ENCODE results near the gene GDF2.

Gene GDF2

GRCh38 chr10:47333532-47333931, 11.3 kb downstream of the GDF2 start:
- no peak for DNase-seq (ENCODE audit: low spot score)

- DNase-seq (ENCODE audit: low spot score) = no peak
Observed at GRCh38 chr10:47334466-47335295, 12.4 kb downstream of the GDF2 start.

GRCh38 chr10:47335906-47336305, 13.7 kb downstream of the GDF2 start:
- DNase-seq (ENCODE audit: low spot score) = no peak

- no peak for DNase-seq (ENCODE audit: low spot score)
Observed at GRCh38 chr10:47336387-47337134, 14.3 kb downstream of the GDF2 start.

- no peak for DNase-seq (ENCODE audit: low spot score)
Observed at GRCh38 chr10:47337310-47337709, 15.1 kb downstream of the GDF2 start.

GRCh38 chr10:47339186-47339735, 17.0 kb downstream of the GDF2 start:
- no peak for DNase-seq (ENCODE audit: low spot score)

- DNase-seq (ENCODE audit: low spot score) = no peak
Observed at GRCh38 chr10:47339759-47340607, 17.7 kb downstream of the GDF2 start.

- DNase-seq (ENCODE audit: low spot score) = peak; percentile 83
Observed at GRCh38 chr10:47340608-47341170, 18.4 kb downstream of the GDF2 start.

- no peak for DNase-seq (ENCODE audit: low spot score)
Observed at GRCh38 chr10:47344996-47345870, 23.0 kb downstream of the GDF2 start.

- DNase-seq (ENCODE audit: low spot score) = no peak
Observed at GRCh38 chr10:47346581-47347302, 24.5 kb downstream of the GDF2 start.

- DNase-seq (ENCODE audit: low spot score) = no peak
Observed at GRCh38 chr10:47347303-47347675, 25.0 kb downstream of the GDF2 start.

GRCh38 chr10:47348138-47348651, 25.9 kb downstream of the GDF2 start, which contains the start of gene RBP3:
Gene RBP3, plus strand, starts transcription at chr10:47348363. Its CDS starts 122 bp downstream, at chr10:47348485.
- no peak for DNase-seq (ENCODE audit: low spot score)

GRCh38 chr10:47348661-47349470, 26.6 kb downstream of the GDF2 start:
- DNase-seq (ENCODE audit: low spot score) = no peak

- DNase-seq (ENCODE audit: low spot score) = no peak
Observed at GRCh38 chr10:47349516-47349915, 27.3 kb downstream of the GDF2 start.

GRCh38 chr10:47349941-47350371, 27.7 kb downstream of the GDF2 start:
- DNase-seq (ENCODE audit: low spot score) = no peak

- DNase-seq (ENCODE audit: low spot score) = no peak
Observed at GRCh38 chr10:47350671-47351640, 28.7 kb downstream of the GDF2 start.

All from hepatic stellate cell (primary cell).